Superior temporal gyrus (tissue), 1 donor: ENCODE data around the gene AMOTL2.

Experiments
- DNase-seq: peaks from one replicate; pipeline ENCODE4 v3.0.0-alpha.2; 2016; ENCODE audit errors: extremely low spot score

Gene AMOTL2

DNA sequence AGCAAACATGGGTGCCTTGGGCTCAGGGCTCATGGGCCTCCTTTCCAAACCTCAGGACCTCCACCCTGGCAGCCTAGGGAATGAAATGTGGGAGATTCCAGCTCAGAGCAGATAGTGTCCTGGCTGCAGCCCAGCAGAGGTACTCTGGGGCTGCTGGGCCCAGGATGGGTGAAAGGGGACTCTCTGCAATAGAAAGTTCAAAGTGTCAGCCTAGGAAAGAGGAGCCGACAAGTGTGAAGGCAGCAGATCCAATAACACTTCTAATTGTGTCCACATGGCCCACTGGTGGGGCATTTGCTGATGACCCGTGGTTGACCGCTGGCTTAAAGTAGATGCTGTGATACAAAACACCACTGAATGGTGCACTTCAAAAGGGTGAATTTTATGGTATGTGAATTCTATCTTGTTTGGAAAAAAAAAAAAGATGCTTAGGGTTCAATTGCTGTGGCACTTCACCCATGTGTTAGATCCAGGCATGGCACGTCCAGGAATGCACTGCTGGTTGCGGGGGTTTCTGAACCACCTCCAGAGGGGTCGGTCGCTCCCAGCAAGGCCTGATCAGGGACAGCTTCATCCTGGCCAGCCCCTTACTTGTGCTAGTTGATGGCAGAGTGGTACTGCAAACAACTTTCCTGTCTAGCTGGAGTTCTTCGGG lies 20.9 kb downstream of the AMOTL2 start:
- no peak for DNase-seq

DNA sequence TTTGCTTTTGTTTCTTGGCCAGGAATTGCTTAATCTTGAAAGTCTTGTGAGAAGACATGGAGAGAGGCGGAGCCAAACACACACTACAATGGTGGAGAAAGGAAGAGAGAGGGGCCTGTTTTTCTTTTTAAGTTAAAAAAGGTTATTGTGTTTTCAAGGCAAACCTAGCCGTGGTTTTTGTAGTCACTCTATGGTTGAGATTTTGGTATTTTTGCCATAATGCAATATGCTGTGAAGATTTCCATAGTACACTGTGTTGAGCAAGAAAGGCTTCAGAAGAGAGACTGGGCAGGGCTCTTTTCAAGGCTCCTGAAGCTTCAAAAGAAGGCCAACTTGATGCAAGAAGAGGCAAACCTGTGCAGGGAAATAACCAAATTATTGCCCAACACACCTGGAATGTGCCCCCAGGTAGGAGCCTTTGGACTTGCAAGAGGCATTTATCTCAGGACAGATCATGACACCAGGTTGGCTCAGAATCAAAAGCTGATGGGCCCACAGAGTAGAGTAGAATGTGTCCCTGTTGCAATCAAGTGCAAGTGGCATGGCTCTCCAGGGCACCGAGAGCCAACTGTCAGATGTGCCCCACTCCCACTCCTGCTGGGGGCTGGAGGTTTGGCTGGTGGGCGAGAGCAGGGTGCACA lies 22.1 kb downstream of the AMOTL2 start:
- DNase-seq: no peak

DNA sequence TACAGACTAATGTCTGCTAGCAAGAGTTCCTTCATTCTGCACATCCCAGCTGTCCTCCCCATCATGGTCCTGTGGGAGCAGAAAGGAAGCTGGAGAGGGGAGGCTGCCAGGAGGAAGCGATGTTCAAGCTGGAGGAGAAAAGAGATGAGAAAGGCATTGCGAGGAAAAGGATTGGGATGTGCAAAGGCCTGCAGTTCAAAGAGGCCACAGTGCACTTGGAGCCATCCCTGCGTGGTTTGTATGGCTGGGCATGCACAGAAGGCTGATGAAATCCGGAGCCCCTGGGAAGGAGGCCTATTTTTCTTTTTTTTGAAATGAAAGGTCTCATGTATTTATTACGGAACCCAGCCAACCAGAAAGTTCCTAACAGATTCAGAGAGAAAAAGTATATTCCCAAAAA lies 22.8 kb downstream of the AMOTL2 start:
- DNase-seq: no peak

DNA sequence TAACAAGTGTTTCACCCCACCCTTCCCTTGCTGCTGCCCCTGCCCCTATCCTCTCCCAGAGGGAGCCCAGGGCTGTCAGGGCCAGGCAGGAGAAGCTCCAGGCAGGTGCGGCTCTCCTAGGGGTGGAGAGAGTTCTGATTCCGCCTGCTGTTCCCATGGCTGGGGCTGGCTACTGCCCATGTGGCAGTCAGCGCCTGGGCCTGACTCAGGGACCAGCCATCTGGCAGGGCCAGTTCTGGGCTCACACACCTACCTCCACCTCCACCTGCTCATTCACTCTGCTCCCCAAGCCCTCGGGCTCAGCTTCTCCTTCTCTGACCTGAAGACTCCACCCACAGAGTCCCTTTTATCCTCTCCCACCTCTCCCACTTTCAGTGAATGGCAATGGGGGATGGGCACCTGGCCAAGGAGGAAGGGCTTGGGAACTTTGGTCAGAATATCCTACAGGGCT lies 23.4 kb downstream of the AMOTL2 start:
- no peak for DNase-seq

DNA sequence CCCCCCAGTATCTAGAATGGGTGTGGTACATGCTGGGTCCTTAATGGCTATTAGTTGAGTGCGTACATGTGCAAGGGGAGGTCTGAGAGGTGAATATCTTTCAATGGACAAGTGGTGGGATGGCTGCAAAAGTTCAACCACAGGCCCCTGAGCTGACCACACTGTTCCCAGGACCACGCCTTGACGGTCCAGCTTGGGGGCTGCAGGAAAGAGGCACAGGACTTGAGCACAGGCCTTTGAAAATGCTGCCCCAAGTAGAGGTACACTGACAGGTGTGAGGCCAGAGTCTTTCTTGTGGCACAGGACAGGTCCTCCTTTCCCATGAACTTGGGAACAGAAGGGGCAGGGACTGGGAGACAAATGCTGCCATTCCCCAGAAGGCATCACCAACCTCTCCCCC lies 24.0 kb downstream of the AMOTL2 start:
- no peak for DNase-seq

DNA sequence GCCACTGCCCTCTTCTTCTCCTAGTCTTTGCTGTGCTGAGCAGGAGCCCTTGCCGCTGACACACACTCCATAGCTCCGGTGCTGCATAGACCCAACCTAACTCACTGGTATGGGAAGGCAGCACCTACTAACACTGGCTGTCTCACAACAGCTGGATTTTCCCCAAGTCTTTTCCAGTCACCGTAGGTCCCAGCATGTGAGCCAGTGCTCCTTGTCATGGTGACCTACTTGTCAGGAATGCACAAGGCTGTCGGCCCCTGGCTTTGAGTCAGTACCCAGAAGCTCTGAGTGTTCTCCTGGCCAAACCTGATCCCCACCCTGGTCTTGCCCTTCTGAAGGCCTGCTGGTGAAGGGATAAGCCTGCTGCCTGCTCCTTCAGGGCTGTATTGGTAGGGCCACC lies 25.7 kb downstream of the AMOTL2 start:
- DNase-seq: no peak

DNA sequence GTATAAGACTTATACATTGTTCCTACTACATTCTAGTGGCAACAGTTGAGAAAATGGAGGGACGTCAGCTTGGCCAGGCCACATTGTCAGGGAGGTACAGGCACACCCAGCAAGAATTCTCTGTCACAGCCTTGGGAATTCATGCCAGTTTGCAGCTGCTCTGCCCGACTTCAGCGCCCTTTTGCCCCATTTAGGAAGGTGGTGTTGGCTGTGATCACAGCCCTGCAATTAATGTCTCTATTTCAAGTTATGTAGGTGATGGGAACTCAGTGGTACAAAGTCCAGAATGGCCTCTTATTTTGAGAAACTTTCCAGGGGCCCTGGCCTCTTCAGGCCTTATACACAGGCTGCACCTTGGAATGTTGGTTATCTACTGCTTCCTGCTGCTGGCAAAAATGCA lies 26.7 kb downstream of the AMOTL2 start:
- no peak for DNase-seq

DNA sequence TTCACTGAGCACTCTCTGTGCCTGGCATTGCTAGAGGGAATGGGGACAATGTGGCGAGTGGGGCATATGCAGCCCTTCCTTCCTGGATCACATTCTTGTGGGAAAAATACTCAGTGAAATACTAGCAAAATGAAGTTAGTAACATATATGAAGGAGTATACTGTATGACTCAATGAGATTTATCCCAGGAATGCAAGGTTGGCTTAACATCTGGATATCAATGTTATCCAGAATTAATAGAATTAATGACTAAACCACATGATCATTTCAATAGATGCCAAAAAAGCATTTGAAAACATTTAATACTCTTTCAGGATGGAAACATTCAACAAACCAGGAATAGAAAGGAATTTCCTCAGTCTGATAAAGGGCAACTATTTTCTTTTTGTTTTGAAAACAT lies 27.5 kb downstream of the AMOTL2 start:
- no peak for DNase-seq

DNA sequence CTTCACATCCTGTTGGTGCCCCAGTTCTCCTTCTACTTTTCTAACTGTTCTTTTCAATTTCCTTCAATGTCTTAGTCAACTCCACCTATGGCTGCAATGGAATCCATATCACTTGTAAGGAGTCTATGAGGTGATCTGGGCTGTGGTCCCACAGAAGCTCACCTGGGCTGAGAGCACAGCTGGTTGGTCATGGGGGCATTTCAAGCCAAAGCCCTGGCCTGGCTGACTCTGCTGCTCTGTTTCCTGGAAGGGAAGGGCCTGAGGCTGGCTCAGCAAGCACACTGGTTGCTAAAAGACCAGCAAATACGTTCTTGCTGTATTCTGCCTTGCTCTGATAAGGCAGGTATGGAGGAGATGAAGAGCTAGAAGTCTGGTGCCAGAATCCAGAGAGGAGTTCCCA lies 29.0 kb downstream of the AMOTL2 start:
- no peak for DNase-seq

DNA sequence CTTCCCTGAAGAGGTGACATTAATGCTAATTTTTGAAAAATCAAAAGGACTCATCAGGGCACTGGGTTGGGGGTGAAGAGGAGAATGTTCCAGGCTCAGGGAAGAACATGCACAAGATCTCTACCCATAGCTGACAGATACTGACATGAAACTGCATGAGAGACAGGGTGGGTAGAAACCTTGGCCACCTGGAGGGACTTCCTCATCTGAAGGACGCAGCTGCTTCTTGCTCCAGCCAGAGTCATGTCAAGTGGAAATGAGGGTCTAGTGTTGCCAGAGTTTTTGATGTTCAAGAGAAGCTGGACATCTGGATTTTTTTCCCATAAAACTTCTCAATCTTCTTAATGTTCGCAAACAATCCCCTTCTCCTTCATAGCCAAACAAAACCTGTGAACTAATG lies 29.7 kb downstream of the AMOTL2 start:
- DNase-seq: no peak

DNA sequence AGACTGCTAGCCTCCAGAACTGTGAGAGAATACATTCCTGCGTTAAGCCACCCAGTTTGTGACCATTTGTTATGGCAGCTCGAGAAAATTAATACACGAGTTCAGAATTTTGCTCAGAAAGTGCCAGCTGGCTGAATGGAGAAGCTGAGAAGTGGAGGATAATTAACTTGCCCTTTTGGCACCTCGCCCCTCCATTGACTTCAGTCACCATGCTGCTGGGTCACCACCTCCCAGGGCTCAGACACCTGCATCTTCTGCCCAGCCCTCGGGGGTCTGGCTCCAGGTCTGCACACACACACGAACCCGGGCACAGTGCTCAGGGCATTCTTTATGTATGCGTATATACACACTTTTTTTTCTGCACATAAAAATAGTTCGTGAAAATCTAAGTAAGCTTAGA lies 32.0 kb downstream of the AMOTL2 start:
- DNase-seq: no peak

DNA sequence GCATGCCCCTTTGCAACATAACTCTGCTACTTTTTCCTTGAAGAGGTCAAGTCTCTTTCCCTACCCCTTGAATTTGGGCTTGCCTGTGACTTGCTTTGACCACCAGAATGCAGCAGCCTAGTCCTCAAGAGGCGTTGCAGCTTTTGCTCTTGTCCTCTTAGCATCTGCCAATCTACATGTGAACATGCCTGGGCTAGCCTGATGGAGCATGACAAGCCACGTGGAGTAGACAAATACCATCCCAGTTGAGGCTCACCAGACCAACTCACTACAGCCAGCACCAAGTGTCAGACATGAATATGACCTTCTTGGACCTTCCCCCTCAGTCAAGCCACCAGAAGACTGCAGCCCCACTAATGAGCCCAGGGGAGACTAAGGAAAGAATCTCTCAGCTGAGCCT lies 32.9 kb downstream of the AMOTL2 start:
- no peak for DNase-seq

DNA sequence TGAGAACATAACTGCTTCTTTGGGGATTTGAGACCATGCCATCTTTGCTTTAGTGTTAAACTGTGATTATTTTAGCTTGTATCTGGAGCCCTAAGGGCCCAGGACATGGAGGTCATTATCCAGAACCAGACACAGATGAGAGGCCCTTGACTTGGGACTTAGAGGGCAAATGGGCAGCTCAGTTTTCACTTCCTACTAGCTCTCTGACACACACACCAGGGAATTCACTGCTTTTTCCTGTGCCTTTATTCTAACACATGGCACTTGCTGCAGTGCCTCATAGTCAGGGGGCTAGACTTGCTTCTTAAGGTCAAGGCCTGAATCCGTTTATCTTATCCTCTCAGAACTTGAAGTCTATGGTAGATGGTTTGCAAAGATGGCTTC lies 33.3 kb downstream of the AMOTL2 start:
- DNase-seq: no peak

DNA sequence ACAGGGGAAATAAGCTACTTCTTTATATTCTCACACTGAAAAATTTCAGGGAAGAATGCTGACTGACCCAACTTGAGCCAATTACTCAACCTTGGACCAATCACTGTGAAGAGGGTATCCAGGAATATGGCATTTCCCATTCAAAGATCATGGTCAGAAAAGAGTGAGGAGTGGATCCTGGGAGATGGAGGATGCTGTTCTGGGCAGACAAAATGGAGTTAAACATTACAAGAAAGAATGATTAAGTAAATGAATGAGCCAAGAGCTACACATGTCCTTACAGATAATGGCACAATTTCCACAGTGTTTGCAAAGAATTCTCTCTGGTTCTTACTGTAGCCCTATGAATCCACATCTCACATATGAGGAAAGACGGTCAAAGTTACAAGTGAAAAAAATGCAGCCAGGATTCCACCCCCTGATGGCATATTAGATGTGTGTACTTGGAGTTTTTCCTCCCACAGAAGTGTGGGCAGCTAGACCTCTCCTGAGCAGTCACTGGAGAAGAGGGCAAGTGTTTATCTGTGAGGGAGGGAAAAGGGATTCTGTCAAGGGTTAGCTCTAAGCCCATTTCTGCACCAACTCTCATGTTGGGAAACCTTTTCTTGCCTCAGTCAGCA lies 33.8 kb downstream of the AMOTL2 start:
- no peak for DNase-seq

DNA sequence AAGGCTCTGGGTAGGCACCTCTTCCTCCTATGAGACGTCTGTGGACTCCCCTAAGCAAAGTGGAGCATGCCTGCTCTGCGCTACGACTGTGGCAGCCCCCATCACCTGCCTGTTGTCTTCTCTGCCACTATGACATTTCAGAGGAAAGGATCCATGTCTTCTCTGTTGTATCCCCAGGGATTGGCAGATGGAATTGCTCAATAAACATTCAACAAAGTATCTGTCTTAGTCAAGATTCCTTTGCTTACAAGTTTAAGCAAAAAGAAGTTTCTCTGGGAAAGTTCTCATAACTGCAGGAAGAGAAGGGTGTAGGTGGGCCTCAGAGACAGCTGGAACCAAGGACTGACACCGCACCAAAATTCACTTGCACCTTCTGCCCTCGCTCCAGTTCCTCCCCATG lies 34.3 kb downstream of the AMOTL2 start:
- DNase-seq: no peak

DNA sequence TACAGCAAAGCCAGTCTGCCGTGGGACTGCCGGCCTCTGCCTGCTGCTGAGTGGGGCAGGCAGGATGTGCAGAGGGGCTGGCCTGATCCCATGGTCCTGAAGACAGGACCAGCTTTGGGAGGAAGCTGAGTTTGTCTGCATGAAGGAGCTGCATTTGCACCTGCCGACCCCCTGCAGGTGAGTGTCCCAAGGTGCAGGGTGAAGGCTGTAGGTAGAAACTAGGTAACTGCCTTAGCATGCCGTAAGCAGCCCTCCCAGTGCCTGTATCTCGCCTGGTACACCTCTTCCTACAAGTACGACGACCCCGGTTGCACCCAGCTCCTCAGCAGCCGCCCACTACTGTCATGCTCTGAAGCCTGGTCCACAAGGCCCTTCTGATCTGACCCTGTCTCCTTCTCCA lies 34.9 kb downstream of the AMOTL2 start:
- no peak for DNase-seq

DNA sequence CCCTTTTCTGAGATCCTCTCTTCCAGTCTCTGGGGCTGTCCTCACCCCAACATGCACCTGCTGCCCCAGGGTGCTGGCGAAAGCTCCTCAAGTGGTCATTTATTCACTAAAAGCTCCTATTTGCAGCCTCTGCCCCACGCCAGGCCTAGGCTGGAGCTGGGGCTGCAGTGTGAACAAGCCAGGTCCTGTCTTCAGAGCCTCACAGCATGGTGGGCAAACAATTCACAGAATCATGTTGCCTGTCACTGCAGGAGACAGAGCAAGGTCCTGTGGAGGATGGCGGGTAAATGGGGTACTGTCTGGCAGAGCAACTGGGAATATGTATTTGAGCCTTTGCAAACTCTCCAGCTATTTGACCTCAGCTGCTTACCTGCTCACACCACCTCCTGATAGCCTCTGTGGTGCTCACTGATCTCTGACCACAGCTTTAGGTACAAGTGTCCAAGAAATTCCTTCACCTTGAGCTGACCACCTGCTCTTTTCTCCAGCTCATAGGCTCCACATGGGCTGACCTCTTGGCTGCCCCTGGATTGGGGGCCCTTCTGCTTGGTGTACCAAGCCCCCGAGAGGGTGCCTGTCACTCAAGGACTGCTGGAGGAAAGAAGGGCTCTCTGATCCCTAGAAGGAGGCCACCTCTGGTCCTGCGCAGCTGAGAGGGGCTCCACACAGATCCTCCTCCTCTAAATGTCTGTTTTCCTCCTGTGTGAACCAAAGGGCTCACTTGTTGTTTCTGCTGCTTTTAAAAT lies 35.6 kb downstream of the AMOTL2 start:
- no peak for DNase-seq

DNA sequence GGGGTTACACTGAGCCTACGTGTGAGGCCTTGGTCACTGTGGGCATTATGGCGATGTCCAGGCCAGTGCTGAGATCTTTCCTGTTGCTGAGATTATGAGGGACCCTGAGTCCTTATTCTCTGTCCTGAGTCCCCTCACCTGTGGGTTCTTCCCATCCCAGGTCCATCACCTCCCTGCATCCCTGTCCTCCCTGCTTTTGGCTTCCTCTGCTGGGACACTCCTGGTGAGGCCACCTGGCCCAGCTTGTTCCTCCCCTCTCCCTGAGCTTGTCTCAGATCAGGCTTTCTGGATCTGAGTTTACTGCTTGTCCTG lies 36.1 kb downstream of the AMOTL2 start:
- no peak for DNase-seq

DNA sequence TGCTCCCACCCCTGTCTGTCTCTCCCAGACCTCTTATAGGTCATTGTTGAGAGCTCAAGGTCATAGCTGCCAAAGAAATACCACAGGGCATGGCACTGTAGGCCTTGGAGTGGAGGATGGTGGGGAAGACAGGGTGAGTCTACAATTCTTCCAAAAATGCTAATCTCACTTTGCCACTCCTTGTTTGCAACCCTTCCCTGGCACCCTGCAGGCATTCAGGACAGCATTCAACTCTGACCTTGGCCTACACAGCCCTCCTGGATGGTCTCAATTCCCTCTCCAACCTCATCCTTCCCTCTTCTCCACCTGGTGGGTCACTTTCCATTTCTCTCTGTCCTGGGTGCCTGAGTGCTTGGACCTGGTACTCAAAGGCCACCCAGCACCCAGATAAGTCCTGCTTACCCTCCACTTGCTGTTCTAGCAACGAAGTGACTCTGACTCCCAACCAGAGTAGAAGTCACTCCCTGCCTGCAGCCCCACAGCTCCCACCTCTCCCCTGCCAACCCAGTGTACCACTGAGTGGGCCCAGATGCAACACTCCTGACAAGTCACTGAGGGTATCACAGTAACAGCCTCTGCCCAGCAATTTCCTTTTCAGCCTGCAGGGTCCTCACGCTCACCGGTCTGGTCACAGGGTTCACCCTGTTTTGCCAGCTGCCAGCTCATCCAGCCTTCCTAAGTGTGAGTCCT lies 36.6 kb downstream of the AMOTL2 start:
- no peak for DNase-seq

DNA sequence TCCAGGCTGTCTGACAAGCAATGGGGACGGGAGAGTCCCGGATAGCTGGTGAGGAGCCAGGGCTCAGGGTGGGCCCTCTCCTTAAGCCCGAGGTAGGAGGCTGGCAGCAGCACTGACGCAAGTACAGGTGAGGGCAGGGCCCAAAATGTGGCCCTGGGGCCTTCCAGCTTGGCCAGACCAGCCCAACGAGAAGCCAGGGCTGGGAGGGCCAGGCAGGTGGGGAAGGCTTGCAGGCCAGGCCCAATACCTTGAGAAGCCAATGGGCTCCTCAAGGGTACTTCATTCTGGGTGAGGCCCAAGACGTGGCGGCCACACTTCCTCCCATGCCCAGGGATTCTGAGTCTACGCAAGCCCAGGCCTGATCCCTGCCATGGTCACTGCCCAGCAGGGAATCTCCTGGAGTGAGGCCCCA lies 37.2 kb downstream of the AMOTL2 start:
- DNase-seq: no peak

DNA sequence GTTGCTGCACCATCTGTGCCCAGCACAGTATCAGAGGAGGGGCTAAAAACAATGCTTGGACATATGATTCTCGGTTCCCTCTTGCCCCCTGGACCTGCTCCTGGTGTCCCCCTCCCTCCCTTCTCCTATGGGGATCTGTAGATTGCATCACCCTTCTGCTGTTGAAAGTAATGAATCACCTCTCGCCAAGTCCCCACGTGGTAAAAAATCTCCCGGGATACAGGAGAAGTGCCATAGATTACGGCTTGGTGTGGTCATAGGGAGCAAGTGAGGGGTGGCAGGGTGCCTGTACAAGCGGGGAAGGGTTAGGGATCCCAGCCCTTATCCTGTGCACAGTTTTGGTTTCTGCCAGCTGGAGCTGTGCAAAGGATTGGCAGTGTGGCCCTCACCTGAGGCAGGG lies 37.7 kb downstream of the AMOTL2 start:
- DNase-seq: no peak

DNA sequence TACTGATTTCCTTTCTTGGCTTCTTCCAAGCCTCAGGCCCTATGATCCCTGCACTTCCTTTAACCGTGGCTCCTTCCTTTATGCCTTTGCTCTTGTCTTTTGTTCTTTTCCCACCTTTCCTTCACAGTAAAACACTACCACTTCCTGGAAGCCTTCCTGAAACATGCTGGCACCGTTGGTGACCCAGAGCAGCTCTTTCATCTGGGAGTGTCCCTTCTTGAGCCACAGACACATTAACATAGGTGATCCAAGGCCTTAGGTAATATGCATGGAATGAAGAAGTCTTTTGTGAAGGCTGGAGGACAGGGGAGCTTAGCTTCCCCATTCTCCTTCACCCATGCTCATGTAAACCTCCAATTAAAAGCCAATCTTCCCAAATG lies 39.4 kb downstream of the AMOTL2 start:
- no peak for DNase-seq
